ENCODE data around the gene SEC24B.
"Not testable (repeated sequence)": the region's sequence is repeated elsewhere in the genome, so short reads cannot be mapped to it uniquely, and the experiment has no call there.

SEC24B gene

DNA sequence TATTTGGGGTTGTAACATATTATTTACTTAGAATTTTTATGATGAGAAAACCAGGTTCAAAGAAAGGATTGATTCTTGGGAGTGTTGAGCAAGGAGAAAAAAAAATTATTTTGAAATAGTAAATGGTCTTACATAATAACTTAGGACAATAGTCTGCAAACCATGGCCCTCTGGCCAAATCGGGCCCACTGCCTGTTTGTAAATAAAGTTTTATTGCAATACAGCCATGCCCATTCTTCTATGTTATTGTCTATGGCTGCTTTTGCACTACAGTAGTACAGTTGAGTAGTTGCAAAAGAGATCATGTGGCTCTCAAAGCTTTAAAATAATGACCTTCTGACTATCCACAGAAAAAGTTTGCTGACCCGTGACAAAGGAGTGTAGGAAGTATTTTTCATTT is 63.3 kb downstream of the SEC24B start:
- TF ChIP-seq, protein P1, sequence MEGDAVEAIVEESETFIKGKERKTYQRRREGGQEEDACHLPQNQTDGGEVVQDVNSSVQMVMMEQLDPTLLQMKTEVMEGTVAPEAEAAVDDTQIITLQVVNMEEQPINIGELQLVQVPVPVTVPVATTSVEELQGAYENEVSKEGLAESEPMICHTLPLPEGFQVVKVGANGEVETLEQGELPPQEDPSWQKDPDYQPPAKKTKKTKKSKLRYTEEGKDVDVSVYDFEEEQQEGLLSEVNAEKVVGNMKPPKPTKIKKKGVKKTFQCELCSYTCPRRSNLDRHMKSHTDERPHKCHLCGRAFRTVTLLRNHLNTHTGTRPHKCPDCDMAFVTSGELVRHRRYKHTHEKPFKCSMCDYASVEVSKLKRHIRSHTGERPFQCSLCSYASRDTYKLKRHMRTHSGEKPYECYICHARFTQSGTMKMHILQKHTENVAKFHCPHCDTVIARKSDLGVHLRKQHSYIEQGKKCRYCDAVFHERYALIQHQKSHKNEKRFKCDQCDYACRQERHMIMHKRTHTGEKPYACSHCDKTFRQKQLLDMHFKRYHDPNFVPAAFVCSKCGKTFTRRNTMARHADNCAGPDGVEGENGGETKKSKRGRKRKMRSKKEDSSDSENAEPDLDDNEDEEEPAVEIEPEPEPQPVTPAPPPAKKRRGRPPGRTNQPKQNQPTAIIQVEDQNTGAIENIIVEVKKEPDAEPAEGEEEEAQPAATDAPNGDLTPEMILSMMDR (IDR thresholded peaks at IDR 0.05; ENCODE audit: insufficient read depth, low read depth, low read length, missing control alignments), result no peak
- H3K4me3 ChIP-seq (ENCODE audit: low read depth, low read length), result no peak overlapping the region
- no peak for DNase-seq (ENCODE audit: low read depth)

DNA sequence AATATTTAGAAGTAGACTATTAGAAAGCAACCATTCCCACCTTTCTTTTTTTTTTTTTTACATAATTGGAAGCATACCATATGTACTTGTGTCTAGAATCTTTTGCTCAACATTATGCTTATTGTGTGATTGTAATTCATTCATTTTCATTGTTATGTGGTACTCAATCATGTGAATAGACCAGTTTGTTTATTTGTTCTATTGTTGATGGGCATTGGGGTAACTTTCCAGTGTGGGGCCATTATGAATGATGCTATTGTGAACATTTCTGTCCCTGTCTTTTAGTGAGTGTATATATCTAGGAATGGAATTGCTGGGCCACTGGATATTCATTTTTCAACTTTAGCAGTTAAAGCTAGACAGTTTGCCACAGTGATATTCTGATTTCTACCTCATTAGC is 63.9 kb downstream of the SEC24B start:
- DNase-seq (ENCODE audit: low read depth), result no peak
- TF ChIP-seq, protein P1 (IDR thresholded peaks at IDR 0.05; ENCODE audit: insufficient read depth, low read depth, low read length, missing control alignments), result no peak
- H3K4me3 ChIP-seq (ENCODE audit: low read depth, low read length), result no peak overlapping the region

DNA sequence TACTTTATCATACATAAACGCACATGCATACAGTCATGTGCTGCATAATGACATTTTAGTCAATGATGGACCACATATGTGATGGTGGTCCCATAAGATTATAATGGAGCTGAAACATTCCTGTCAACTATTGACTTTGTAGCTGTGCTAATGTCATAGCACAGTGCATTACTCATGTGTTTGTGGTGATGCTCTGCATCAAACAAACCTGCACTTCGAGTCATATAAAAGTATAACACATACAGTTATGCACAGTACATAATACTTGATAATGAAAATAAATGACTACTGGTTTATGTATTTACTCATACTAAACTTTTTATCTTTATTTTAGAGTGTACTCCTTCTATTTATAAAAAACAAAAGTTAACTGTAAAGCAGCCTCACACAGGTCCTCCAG is 65.9 kb downstream of the SEC24B start:
- TF ChIP-seq, protein P1 (IDR thresholded peaks at IDR 0.05; ENCODE audit: insufficient read depth, low read depth, low read length, missing control alignments), result no peak
- no peak overlapping the region for H3K4me3 ChIP-seq (ENCODE audit: low read depth, low read length)
- no peak for DNase-seq (ENCODE audit: low read depth)

DNA sequence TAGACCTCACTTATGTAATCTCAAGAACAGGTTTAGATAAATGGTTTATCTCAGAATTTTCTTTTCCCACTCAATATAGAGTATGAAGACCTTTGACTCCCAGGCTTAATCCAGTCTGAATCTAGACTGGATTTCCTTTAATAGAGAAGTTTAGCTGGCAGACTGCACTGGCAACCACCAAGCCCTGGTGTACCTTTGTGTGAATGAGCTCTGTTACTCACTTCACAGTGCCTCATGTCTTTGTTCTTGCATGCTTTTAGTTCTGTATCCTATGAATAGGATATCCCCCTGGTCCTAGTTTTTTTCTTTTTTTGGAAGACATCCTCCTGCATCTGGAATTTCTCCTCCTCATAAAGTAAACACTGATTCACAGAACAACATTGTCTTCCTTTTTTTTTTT is 73.3 kb downstream of the SEC24B start:
- no peak overlapping the region for H3K4me3 ChIP-seq (ENCODE audit: low read depth, low read length)
- no peak for DNase-seq (ENCODE audit: low read depth)
- TF ChIP-seq, protein P1 (IDR thresholded peaks at IDR 0.05; ENCODE audit: insufficient read depth, low read depth, low read length, missing control alignments), result no peak

DNA sequence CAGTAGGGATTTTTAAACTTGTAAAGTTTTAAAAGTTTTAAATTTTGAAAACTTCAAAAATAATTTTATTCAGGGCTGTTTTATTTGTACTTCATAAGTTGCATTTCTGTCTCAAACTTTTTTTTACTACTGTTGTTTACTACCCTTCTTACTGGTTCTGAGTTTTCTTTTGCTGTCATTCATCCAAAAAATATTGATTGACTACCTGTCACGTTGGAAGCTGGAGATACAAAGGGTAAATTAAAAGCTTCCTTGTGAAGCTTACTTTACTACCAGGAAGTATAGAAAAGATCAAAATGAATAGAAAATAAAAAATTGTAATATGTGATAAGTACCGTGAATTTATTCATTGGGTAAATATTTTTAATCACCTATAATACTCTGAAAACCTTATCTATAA is 77.1 kb downstream of the SEC24B start:
- no peak overlapping the region for H3K4me3 ChIP-seq (ENCODE audit: low read depth, low read length)
- TF ChIP-seq, protein P1 (IDR thresholded peaks at IDR 0.05; ENCODE audit: insufficient read depth, low read depth, low read length, missing control alignments), result no peak
- no peak for DNase-seq (ENCODE audit: low read depth)

DNA sequence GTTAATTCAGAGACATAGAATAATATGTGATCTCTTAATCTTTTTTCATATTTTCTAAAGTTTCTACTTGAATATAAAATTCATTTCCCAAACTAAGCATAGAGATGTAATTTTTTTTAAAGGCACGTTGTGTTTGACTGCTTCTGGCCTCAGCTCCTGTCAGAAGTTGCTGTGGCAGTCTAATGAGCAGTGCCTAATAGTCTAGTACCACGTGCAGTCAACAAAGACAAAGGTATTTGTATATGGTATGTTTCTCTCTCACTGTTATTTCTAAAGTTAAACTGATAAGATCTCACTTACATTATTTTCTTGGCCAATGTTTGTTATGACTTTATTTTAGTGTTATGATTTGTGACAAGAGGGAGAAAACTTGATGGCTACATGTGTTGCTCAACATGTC is 77.8 kb downstream of the SEC24B start:
- TF ChIP-seq, protein P1 (IDR thresholded peaks at IDR 0.05; ENCODE audit: insufficient read depth, low read depth, low read length, missing control alignments), result no peak
- DNase-seq (ENCODE audit: low read depth), result no peak
- H3K4me3 ChIP-seq (ENCODE audit: low read depth, low read length), result no peak overlapping the region

DNA sequence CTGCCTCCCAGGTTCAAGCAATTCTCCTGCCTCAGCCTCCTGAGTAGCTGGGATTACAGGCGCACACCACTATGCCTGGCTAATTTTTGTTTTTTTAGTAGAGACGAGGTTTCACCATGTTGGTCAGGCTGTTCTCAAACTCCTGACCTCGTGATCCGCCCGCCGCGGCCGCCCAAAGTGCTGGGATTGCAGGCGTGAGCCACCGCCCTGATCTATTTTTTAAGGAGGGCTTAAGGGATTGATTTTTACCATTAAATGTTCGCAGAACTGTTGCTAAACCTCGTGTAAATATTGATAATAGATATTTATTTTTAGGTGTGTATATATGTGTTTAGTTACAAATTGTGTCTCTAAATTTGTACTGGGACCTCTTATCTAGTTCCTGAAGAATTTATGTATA is 79.8 kb downstream of the SEC24B start:
- H3K4me3 ChIP-seq (ENCODE audit: low read depth, low read length); DNase-seq (ENCODE audit: low read depth): not testable (repeated sequence)

DNA sequence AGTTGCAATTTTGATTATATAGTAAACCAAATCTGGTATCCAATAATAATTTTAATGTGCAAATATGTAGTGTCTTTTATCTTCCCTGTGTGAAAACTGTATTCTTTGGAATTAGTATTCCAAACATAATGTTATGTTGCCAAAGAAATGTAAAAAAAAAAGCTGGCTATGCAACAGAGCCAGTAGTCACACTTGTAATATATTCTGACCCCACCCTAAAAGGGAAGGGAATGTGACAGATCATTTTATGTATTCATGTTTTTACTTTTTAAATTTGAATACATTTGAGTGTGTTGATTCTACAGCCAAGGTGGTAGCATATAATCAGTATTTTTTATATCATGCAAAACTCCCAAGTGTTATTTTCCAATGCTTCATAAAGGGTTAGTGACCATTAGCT is 98.6 kb downstream of the SEC24B start:
- no peak for DNase-seq (ENCODE audit: low read depth)
- H3K4me3 ChIP-seq (ENCODE audit: low read depth, low read length), result no peak overlapping the region

More for the DNA sequence above, 98.6 kb downstream of the SEC24B start:
- TF ChIP-seq, protein P1 (IDR thresholded peaks at IDR 0.05; ENCODE audit: insufficient read depth, low read depth, low read length, missing control alignments), result no peak

All from GM12865 (cell line).